Inflammatory macrophage treated with lipopolysaccharide for 4 hours (primary cell): ENCODE measurements around the gene FOCAD.

Experiments
- DNase-seq: peaks from one replicate; pipeline ENCODE4 v3.0.0-alpha.2; 2020

The FOCAD gene

DNA sequence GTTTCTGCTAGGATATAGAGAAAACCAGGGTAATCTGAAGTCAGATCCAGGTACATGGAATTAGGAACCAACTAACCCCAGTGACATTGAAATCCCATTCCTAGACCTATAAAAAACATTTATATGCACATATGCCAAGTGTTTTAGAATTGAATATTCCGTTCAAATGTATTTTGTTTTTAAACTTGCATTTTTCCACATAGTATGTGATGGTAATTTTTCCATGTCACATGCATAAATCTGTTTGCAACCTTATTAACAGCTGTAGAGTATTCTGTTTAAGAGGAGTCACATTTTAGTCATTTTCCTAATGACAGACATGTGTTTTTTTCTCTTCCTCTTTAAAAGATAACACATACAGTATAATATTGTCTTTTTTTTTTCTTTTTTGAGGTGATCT lies 50.2 kb downstream of the FOCAD start:
- no peak for DNase-seq

DNA sequence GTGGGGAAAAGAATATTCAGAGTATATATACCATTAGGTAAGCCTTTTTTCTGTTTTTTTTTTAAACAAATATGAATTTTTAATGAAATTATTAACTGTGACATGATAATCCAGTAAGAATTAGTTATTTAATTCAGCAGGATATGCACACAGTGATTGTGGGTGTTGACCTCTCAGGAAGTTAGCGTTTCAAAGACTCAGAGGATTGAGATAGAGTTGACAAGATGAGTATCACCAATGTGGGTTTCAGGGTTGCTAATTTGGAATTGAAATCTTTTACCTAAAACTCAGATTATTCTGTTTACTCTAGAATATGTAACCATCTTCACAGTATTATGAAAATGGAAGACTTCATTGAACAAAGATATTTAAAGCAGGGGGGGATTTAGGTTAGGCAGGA lies 56.2 kb downstream of the FOCAD start:
- DNase-seq: no peak

DNA sequence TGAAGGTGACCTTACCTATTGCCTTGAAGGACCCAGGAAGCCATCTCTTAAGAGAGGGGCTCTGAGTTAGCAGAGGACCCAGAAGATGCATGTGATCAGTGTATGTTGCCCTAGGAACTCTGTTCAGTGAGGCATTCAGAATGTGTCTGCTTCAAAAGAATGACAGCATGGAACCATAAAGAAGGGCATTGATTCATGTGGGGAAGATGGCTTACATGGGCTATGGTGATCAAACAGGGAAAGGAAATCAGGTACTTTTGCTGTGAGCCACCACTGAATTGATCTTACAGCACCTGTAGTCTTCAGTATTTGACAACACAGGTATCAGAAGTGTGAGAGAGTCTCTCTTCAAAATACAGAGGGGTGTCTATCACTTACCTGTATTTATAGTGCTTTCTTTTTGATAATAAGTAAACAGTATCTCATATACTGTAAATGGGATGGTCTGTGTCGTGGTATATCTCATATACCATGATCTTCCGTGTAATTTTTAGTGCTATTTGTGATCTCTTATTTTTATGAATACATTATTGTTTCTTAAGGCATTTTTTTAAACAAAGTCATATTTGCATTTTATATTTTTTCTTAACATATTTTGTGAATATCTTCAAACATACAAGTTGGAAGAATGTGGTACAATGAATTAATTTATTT lies 57.0 kb downstream of the FOCAD start:
- no peak for DNase-seq

DNA sequence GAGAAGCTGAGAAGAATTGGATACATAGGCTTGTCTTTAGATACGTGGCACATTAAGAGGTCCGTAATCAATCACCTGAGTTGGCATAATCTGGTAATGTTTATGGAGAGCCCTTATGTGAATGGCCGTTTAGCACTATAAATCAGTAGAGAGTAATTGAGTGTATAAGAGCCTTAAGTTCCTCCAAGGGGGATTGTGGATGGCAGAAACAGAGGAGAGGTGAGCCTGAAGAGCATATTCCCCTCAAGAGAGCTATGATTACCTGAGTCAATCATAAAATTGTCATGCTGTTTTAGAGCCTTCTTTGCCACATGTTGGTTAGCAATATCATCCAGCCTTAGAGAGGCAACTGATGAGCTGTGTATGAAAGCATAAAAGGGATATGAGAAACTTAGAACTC lies 58.8 kb downstream of the FOCAD start:
- DNase-seq: no peak

DNA sequence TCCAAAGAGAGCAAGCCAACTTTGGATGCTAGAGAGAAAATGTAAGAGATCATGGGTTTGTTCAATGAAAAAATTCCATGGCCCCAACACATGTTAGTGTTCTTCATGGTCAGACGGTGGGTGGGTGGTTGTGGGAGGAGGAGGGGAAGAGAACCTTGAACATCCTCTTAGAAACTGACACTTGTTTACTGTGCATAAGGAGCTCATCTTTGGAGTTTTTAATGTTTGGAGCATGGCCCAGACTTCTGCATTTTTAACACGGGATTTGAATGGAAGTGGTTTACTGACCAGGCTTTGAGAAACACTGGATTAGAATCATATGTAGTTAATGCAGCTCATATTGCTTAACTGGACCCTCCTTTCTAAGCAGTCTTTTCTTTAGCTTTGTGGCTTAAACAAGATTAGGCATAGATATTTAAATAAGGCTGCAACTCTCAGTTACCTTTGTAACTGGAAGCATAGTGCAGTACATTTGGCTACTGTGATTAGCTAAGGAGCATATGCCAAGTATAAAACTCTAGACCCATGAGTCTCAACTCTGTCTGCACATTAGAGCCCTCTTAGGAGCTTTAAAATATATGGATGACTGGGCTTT lies 60.1 kb downstream of the FOCAD start:
- DNase-seq: peak; percentile 29

DNA sequence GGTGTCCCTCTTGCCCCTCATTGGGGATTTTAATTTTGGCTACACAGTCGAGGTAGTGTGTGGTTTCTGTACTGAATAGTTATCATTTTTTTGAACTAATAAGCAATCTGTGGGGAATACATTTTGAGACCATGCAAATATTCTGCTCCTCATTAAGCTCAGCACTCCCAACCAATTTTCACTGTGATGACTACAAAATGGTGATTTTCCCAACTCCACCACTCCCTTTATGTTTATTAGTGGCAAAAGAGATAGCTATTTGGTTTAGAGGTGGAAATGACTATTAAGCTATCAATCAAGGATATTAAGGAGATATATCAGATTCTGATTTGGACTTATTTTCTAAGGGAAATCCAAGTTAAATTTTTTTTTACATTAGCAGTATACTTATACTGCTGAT lies 62.9 kb downstream of the FOCAD start:
- no peak for DNase-seq

DNA sequence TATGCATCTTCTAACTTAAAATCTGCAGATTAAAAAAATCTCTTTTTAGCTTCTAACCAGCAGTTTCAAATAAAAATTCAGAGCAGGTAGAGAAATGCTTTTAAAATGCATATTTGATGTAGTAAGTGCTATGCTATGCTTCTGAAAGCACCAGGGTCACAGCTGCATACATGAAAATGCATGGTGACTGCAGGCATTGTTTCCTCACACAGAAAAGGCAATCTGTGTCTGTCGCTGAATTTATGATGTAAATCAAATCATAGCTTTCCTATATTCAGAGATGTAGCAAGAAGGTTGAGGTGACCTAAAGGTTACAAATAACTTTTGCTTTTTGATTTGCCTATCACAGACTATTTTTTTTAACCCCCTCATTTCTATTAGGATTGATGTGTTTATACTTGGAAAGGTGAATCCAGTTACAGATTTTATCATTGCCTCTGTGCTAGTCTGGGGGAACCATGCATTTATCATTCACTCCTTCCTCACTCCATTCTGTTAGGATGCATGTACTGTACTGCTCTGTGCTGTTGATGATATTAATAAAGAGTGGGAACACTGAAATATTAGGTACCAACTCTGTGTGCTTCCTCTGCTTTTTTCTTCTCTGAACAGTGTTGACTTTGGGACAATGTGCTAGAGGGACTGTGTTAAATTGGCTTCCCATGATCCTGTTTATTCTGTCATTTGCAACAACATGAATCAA lies 65.6 kb downstream of the FOCAD start:
- no peak for DNase-seq

DNA sequence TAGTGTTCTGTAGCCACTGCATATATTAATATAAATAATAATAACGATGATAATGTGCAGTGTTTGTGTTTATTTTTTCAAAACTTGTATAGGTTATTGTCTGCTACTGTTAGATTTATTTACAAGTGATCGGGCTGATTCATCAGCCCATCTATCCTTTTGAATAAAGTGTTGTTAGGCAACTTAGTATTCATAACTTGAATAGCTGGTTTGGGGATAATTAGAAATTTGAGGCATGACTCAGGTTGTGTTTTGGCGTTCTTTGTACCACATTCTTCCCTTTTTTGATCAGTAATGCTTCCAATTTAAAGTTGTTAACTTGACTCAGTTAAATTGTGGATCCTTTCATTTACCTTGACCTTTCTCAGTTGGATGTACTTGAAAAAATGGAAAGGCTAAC lies 69.7 kb downstream of the FOCAD start:
- no peak for DNase-seq

DNA sequence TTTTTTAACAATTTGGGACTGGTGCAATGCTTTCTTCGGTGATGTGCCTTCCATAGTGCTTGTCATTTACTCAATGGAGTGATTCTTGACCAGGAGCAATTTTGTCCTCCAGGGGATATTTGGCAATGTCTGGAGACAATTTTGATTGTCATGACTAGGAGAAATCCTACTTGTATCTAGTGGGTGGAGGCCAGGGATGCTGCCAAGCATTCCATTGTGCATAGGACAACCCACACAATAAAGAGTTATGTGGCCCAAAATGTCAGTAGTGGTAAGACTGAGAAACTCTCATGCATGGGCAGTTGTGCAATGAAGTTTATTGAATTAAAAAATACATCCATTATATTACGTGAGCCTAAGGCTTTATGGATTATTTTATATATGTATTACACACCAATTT lies 70.5 kb downstream of the FOCAD start:
- no peak for DNase-seq

DNA sequence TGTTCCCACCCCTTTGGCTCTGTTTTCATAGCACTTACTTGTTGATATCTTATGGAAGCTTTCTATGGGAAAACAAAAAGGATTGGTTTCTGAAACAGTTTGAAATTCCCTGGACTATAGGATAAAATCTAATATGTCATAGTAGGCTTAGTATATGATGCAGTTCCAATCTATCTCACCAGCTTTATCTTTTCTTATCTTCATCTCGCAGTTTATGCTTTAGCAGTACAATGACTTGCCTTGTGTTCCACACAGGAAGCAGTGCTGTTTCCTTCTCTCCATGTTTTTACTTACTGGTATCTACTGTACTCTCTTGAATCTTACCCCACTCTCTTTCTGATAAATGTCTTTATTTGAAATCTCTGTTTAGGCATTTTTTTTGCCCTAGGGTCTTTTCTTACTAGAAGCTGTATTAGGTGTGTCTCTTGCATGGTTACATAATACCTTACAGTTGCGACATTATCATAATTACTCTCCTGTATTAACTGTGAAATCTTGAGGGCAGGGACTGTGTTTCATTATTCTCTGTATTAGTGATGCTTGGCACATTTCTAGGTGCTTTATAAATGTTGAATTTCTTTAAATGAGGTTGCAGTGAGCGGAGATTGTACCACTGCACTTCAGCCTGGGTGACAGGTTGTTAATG lies 76.3 kb downstream of the FOCAD start:
- no peak for DNase-seq

DNA sequence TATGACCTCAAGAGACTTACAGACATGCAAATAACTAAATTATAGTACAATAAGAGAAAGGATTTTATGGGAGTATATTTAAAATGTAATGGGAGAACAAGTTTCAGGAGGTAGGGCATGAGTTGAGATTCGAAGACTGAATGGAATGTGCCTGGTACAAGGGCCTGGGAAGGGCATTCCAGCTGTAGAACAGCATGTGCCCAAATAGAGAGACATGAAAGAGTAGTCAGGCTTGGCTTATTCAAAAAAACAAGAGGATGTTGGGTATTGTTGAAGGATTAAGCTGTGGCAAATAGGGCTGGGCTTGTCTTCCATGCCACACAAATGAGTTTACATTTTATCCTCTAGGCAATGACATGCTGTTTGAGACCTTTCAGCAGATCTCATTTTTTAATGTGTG lies 86.9 kb downstream of the FOCAD start:
- DNase-seq: no peak

DNA sequence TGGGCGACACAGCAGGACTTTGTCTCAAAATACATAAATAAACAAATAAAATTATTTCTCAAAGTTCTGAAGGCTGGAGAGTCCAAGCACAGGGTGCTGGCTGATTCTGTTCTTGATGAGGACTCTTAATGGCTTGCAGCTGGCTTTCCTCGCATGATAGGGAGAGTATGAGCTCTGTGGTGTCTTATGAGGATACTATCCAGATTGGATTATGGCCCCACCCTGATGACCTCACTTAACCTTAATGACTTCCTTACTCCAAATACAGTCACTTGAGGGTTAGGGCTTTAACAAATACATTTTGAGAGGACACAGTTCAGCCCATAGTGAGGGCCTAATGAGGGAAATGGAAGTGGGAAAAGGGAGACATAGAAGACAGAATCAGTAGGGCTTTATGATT lies 87.7 kb downstream of the FOCAD start:
- DNase-seq: no peak

DNA sequence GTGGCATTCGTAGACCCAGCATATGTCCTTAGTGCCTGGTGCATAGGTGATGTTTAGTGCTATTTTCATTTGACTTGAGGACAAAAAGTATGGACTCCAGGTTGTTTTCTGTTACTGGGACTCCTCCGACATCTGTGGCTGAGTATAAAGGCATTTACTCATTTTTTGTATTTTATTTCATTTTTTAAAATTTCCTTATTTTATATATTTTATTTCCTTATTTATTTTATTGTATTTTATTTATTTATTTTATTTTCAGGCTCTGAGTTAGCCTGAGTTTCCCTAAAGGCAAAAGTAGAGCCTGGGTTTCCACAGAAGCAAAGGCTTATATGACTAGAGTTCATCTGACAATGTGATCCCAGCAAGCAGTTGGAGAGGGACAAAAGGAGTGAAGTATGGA lies 91.6 kb downstream of the FOCAD start:
- no peak for DNase-seq

DNA sequence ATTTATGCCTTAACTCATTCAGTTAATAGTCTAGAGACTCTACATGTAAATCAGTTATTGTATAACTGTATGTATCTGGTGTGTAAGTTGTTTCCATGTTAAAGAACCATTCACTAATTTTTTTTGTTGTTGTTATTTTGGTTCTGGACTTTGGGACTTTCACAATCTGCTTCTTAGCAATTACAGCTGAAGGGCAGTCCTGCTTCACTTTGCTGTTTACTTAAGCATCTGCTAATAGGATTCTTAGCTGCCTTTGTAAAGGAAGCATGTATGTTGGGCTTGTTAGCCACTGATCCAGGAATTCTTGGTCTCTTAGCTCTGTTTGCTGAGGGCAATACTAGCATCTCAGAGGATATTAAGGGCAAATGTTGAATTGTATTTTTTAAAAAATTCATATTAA lies 97.0 kb downstream of the FOCAD start:
- DNase-seq: no peak

DNA sequence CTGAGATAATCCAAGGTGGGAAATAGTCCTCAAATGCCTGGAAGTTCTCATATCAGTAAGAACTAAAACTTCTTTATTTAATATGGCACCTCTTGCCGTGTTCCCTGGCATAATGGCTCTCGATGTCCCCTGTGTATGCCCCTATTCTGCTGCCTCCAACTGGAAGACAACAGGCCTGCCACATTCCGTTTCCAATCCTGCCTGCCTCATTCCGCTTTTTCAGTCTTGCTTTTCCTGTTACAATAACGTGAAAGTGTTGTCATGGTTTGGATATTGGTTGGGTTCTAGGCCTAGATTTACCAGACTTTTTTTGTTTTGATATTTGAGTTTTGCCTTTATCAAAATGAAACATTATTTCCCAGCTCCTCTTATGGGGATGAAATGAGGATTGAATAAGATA lies 98.2 kb downstream of the FOCAD start:
- no peak for DNase-seq

DNA sequence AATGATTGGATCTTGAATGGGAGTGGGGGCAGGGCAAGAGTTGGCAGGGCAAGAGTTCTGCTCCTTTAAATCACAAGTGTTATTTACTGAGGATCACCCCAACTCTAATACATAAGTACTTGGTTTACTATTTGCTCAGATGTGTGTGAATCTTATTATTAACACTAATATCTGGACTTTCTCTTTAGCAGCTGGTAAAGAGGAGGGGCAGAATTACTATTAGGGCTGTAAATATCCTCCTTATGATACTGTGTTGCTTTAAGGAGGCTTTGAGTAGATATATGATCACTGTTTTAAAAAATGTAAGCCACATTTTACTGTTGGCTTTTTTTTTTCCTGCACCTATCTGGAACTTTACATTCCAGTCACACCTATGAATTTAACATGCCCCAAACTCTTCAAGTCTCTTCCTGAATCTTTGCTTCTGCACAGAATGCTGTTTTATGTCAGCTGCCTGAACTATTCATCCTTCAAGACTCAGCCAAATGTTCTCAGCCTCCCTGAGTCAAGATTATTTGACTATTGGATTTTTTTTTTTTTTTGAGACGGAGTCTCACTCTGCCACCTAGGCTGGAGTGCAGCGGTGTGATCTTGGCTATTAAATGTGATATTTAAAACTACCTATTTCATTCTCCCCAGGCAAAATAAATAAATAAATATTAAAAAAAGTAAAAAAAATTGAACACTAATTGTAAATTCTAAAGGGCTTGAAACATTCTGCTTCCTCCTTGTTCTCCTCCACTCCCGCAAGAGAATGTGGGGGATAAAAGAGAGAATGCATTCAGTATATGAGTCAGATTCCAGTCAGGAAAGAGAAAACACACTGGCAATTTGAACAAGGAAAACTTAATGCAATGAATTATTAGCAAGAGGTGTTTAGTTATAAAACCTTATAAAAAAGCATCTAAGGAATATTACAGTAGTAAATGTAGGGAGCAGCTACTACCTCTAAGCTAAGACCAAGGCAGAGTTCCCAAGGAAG lies 99.3 kb downstream of the FOCAD start:
- no peak for DNase-seq

DNA sequence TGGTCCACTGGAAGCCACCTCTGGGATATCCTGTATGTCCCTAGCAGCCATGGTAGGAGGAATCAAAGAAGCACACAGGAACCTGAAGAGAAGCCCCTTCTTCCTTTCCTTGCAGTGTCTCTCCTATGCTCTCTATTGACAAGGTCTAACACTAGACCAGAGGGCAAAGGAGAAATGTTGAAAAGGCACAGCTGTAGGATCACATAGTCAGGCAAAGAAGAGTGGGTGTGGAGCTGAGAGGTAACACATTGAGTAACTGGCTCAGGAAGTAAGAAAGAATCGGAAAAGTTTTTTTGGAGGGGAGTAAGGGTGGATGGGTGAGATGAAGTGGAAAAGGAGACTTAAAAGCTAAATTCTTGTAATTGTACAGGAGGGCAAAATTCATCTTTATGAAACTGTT lies 100.1 kb downstream of the FOCAD start:
- DNase-seq: no peak

DNA sequence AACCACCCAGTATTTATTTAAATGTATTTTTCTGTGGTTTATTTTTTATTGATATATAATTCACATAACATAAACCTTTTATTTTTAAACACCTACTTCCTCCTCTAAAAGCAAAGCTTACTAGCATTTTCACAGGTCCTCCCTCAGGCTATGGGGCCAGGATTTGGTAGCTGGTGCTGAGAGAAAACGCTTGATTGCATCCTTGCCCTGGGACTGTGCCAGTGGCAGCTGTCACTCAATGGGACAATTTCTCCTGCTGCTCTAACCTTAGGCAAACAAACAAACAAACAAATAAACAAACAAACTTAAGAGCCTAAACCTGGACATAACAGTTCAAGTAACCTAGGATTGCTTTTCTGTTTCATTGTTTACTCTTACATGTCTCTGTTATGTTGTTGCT lies 102.7 kb downstream of the FOCAD start:
- DNase-seq: no peak

DNA sequence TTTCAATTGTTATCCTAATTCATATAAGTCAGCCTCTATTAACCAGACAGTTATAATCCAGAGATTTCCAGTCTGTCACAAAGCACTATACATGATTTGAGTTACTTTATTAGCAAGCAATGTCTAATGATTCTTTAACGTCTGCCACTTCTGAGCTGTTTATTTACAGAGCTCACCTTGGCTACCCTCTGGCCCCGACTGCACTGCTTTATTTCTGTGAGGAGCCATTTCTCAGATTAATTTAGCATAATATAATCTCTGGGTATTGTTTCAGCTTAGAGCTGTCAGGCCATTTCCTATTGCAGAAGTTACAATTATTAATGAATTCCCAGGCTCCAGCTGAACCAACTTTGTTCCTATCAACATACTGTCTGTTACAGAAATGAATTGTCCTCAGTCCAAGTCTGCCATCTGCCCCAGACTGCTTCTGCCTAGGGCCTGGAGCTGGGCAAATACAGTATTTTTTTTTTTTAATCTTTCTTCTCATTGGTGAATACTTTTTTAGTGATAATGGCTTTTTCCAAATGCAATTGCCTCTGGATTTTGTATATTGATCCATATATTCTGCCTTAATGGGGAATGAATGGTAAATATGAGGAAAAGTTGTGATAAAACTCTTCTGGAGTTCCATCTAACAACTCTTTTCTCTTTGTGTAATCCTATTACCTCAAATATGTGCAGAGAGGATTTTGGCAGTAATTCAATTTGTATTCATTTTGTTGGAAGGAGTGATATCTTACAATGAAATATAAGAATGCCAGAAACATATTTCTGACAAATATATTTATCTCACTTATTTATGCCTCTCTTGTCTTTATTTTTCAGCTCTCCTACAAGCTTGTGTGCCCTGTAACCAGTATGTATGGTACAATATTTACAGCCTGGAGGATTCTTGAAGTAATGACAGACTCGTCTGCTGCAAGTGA lies 104.7 kb downstream of the FOCAD start:
- DNase-seq: no peak

DNA sequence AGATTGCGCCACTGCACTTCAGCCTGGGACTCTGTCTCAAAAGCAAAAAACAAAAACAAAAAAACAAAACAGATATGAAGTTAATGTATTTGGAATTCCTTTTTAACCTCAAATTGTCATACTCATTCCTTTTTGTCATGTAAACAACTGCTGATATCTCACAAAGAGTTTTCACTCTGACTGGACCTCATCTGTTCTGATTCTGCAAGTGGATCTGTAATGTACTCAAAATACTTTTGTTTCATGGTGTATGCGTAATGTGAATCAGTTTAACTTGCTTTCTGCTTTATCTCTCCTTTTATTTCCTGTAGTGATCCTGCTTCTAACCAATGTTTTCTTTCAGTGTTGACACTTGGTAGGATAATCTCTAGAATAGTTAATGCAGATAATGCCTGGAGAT lies 106.7 kb downstream of the FOCAD start:
- no peak for DNase-seq

DNA sequence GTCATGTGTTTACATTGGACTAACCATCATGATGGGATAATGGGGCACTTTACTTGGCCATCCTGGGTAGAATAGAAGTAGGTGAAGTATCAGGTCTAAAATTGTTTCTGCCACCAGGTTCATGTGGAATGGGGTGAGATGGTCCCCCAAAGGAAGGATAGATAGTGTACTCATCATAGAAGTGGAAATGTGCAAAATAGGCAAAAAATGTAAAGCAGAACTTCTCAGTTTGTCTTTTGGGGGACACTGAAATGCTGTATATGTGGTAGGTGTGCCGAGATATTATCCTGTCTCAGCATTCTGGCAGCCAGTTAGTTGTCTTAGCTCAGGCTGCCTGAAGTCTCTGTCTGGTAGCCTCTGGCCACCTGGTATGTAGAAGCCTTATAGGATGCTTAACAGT lies 107.6 kb downstream of the FOCAD start:
- DNase-seq: no peak
